Measurements from ENCODE around the gene PLD6. TPM values are rescaled to one million over a fixed set of nuclear protein-coding genes. Genes with fewer than 3 reads are reported as not detected.

PLD6 gene
- total RNA-seq, 1 experiment from 2014 or later: 11.6 TPM

GRCh38 chr17:17243163-17243562 is 37.0 kb upstream of the PLD6 start:
- Histone ChIP-seq H3K27me3 (ENCODE audit: low read length) (no peaks in the 10 kb centered on the region), H3K36me3 (ENCODE audit: low read depth, low read length) (peaks cover 26% of the 10 kb centered on the region), H3K9me3 (ENCODE audit: low read length) (no peaks in the 10 kb centered on the region), H2AFZ (ENCODE audit: low read length) (no peak overlapping the region), H3K9ac (ENCODE audit: low read length) (no peak overlapping the region), H3K9me2 (replicated peaks; ENCODE audit: low read length) (no peaks in the 10 kb centered on the region), H3K27ac (ENCODE audit: low read length) (no peak overlapping the region), H3K4me3 (ENCODE audit: low read length) (no peak overlapping the region), H3K4me1 (ENCODE audit: insufficient read depth, low read length) (no peaks in the 10 kb centered on the region), H3K4me2 (ENCODE audit: low read length) (no peak overlapping the region), H3F3A (ENCODE audit: low read length, unreplicated experiment) (peaks cover 5% of the 10 kb centered on the region), H3K79me2 (ENCODE audit: low read length) (no peaks in the 10 kb centered on the region), H4K20me1 (ENCODE audit: low read length) (no peaks in the 10 kb centered on the region)
- BruUV-seq (replicated peaks): no TSS peak
- no peak for ATAC-seq
- ChIA-PET CTCF (no interaction called here), POLR2A (ENCODE audit: unreplicated experiment) (no interaction called here)
- TF ChIP-seq EZH2 (IDR thresholded peaks at IDR 0.05; ENCODE audit: low read length, unreplicated experiment): no peak
- TF ChIP-seq CTCF (conservative IDR thresholded peaks at IDR 0.05; ENCODE audit: low read depth, low read length): no peak
- no peak for TF ChIP-seq EZH2phosphoT487 (IDR thresholded peaks at IDR 0.05; ENCODE audit: borderline replicate concordance, low read length)
- no peak for DNase-seq
- intact Hi-C loops (cut with micrococcal nuclease): no loop called here

DNA sequence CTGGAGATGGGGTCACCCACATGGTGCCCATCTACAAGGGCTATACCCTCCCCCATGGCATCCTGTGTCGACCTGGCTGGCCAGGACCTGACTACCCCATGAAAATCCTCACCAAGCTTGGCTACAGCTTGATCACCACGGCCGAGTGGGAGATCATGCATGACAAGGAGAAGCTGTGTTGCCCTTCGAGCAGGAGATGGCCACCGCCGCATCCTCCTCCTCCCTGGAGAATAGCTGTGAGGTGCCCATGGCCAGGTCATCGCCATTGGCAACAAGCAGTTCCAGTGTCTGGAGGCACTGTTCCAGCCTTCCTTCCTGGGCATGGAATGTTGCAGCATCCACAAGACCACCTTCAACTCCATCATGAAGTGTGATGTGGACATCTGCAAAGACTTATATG is 36.1 kb upstream of the PLD6 start:
- H2AFZ ChIP-seq (ENCODE audit: low read length): no peak overlapping the region
- H3F3A ChIP-seq (ENCODE audit: low read length, unreplicated experiment): peaks cover 5% of the 10 kb centered on the region
- no peak overlapping the region for H3K4me2 ChIP-seq (ENCODE audit: low read length)
- ATAC-seq (no peak), DNase-seq (no peak)
- H4K20me1 ChIP-seq (ENCODE audit: low read length): no peaks in the 10 kb centered on the region
- H3K4me1 ChIP-seq (ENCODE audit: insufficient read depth, low read length): no peaks in the 10 kb centered on the region
- no peaks in the 10 kb centered on the region for H3K9me3 ChIP-seq (ENCODE audit: low read length)
- POLR2A ChIA-PET (ENCODE audit: unreplicated experiment): no interaction called here
- no peak overlapping the region for H3K4me3 ChIP-seq (ENCODE audit: low read length)
- H3K79me2 ChIP-seq (ENCODE audit: low read length): no peaks in the 10 kb centered on the region
- no peak overlapping the region for H3K9ac ChIP-seq (ENCODE audit: low read length)
- intact Hi-C loops (cut with micrococcal nuclease): no loop called here
- no peaks in the 10 kb centered on the region for H3K9me2 ChIP-seq (replicated peaks; ENCODE audit: low read length)
- TF ChIP-seq CTCF (conservative IDR thresholded peaks at IDR 0.05; ENCODE audit: low read depth, low read length): no peak
- no peak for TF ChIP-seq EZH2 (IDR thresholded peaks at IDR 0.05; ENCODE audit: low read length, unreplicated experiment)
- TF ChIP-seq EZH2phosphoT487 (IDR thresholded peaks at IDR 0.05; ENCODE audit: borderline replicate concordance, low read length): no peak
- peaks cover 17% of the 10 kb centered on the region for H3K36me3 ChIP-seq (ENCODE audit: low read depth, low read length)
- H3K27ac ChIP-seq (ENCODE audit: low read length): no peak overlapping the region
- no peaks in the 10 kb centered on the region for H3K27me3 ChIP-seq (ENCODE audit: low read length)
- BruUV-seq (replicated peaks): no TSS peak
- CTCF ChIA-PET: no interaction called here

DNA sequence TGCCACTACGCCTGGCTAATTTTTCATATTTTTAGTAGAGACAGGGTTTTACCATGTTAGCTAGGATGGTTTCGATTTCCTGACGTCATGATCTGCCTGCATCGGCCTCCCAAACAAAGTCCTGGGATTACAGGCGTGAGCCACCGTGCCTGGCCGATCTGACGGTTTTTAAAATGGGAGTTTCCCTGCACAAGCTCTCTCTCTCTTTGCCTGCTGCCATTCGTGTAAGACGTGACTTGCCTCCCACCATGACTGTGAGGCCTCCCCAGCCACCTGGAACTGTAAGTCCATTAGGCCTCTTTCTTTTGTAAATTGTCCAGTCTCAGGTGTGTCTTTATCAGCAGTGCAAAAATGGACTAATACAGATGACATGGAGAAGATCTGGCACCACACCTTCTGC is 35.5 kb upstream of the PLD6 start:
- Histone ChIP-seq H3K27ac (ENCODE audit: low read length) (no peak overlapping the region), H3K36me3 (ENCODE audit: low read depth, low read length) (peaks cover 11% of the 10 kb centered on the region; the same call in 1 of the 2 replicates), H4K20me1 (ENCODE audit: low read length) (no peaks in the 10 kb centered on the region), H3K9ac (ENCODE audit: low read length) (no peak overlapping the region), H3K79me2 (ENCODE audit: low read length) (peaks cover 5% of the 10 kb centered on the region), H3K27me3 (ENCODE audit: low read length) (no peaks in the 10 kb centered on the region), H3K4me3 (ENCODE audit: low read length) (no peak overlapping the region), H2AFZ (ENCODE audit: low read length) (no peak overlapping the region), H3F3A (ENCODE audit: low read length, unreplicated experiment) (peaks cover 3% of the 10 kb centered on the region), H3K9me3 (ENCODE audit: low read length) (no peaks in the 10 kb centered on the region), H3K4me1 (ENCODE audit: insufficient read depth, low read length) (no peaks in the 10 kb centered on the region), H3K9me2 (replicated peaks; ENCODE audit: low read length) (no peaks in the 10 kb centered on the region), H3K4me2 (ENCODE audit: low read length) (no peak overlapping the region)
- intact Hi-C loops (cut with micrococcal nuclease): no loop called here
- TF ChIP-seq EZH2 (IDR thresholded peaks at IDR 0.05; ENCODE audit: low read length, unreplicated experiment) (no peak), EZH2phosphoT487 (IDR thresholded peaks at IDR 0.05; ENCODE audit: borderline replicate concordance, low read length) (no peak), CTCF (conservative IDR thresholded peaks at IDR 0.05; ENCODE audit: low read depth, low read length) (no peak)
- POLR2A ChIA-PET (ENCODE audit: unreplicated experiment): no interaction called here
- ATAC-seq: no peak
- BruUV-seq (replicated peaks): no TSS peak
- CTCF ChIA-PET: no interaction called here
- DNase-seq: no peak

All from PC-3 (cell line).